Transverse colon (tissue), 4 donors: ENCODE measurements around the gene ZFPM1.

Experiments used
- CTCF ChIP-seq, 5 experiments: fragments of 200-600 bp in 3 of 5; fragments of 450-650 bp in 2 of 5; sonication (generic) in 3 of 5; IDR thresholded peaks; 1 replicate in 2 of 5; 2 replicates in 3 of 5; pipeline ENCODE4 v1.5.1; 2016 to 2017; ENCODE audit warnings: antibody characterized with exemption in 5 of 5, inconsistent platforms in 3 of 5, mild to moderate bottlenecking in 2 of 5, moderate library complexity in 1 of 5
- EP300 ChIP-seq: sonication (generic); formaldehyde crosslinking; IDR thresholded peaks from one replicate; pipeline ENCODE4 v1.6.1; 2017; ENCODE audit warnings: antibody characterized with exemption, low read depth
- POLR2AphosphoS5 ChIP-seq, 3 donors: sonication (generic); formaldehyde crosslinking; IDR thresholded peaks; one replicate each; pipeline ENCODE4 v1.6.1; 2016; ENCODE audit warnings: antibody characterized with exemption in 3 of 3

DNA sequence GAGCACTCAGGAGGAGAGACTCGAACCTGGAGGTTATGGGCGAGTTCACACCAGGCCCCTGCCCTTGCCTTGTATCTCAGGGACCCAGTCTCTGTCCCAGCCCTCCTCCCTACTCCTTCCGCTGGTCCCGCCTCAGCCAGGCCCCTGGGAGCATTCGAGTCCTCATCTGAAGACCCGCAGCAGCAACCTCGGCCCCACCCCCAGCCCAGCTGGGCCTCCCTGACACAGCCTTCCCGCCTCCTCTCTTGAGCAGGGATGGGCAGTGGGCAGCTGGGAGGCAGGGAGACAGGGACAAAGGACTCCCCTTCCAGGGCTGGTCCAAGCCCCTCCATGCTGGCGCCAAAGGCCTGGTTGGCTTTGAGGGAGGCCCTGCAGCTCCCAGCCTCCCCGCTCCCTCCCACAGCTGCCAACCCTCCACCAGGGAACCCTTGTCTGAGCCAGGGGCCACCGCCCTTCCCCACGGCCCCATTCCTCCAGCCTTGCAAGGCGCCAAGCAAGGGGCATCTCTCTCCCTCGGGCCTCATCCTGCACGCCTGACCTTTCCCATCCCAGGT is 101.7 kb downstream of the ZFPM1 start:
- TF ChIP-seq CTCF (IDR thresholded peaks at IDR 0.05) (no peak), POLR2AphosphoS5 (IDR thresholded peaks at IDR 0.05) (no peak), EP300 (no peak)
